Stimulated activated CD8-positive, alpha-beta memory T cell treated with anti-CD3 and anti-CD28 coated beads, Interleukin-4, amount 100 ng/mL, for 48 hours (primary cell): ENCODE results near the gene AGT.
"Not testable (repeated sequence)": the region's sequence is repeated elsewhere in the genome, so short reads cannot be mapped to it uniquely, and the experiment has no call there.

Experiments
- DNase-seq: peaks from one replicate; pipeline ENCODE4 v3.0.0-alpha.2; 2020

The AGT gene

GRCh38 chr1:230743899-230744298 lies 30.0 kb upstream of the AGT start:
- no peak for DNase-seq

GRCh38 chr1:230739564-230740290 lies 25.8 kb upstream of the AGT start:
- no peak for DNase-seq

GRCh38 chr1:230737622-230738262 lies 23.8 kb upstream of the AGT start:
- DNase-seq: no peak

GRCh38 chr1:230735447-230735846 lies 21.5 kb upstream of the AGT start:
- no peak for DNase-seq

GRCh38 chr1:230730977-230731376 lies 17.1 kb upstream of the AGT start:
- no peak for DNase-seq

GRCh38 chr1:230728710-230729392 lies 14.9 kb upstream of the AGT start:
- no peak for DNase-seq

GRCh38 chr1:230725256-230726012 lies 11.5 kb upstream of the AGT start:
- DNase-seq: no peak

- DNase-seq: not testable (repeated sequence)
Measured at GRCh38 chr1:230721849-230722522, 8.1 kb upstream of the AGT start.

GRCh38 chr1:230717251-230717650 lies 3.3 kb upstream of the AGT start:
- no peak for DNase-seq

- not testable (repeated sequence) for DNase-seq
Measured at GRCh38 chr1:230716453-230716852, 2.5 kb upstream of the AGT start.

- DNase-seq: no peak
Measured at GRCh38 chr1:230715510-230715909, 1.6 kb upstream of the AGT start.

GRCh38 chr1:230713547-230713914 lies 391 bp downstream of the AGT start:
- no peak for DNase-seq

- no peak for DNase-seq
Measured at GRCh38 chr1:230713138-230713537, 784 bp downstream of the AGT start.

- no peak for DNase-seq
Measured at GRCh38 chr1:230712470-230712942, 1.4 kb downstream of the AGT start.

- no peak for DNase-seq
Measured at GRCh38 chr1:230711245-230711644, 2.7 kb downstream of the AGT start.

- no peak for DNase-seq
Measured at GRCh38 chr1:230710543-230710904, 3.4 kb downstream of the AGT start.

- no peak for DNase-seq
Measured at GRCh38 chr1:230709619-230710542, 4.0 kb downstream of the AGT start.

GRCh38 chr1:230708631-230709580 lies 5.0 kb downstream of the AGT start:
- no peak for DNase-seq

- no peak for DNase-seq
Measured at GRCh38 chr1:230707732-230708630, 5.9 kb downstream of the AGT start.
